Measurements from ENCODE around the gene TNPO1.
"Not testable (repeated sequence)": the region's sequence is repeated elsewhere in the genome, so short reads cannot be mapped to it uniquely, and the experiment has no call there.

Gene TNPO1

DNA sequence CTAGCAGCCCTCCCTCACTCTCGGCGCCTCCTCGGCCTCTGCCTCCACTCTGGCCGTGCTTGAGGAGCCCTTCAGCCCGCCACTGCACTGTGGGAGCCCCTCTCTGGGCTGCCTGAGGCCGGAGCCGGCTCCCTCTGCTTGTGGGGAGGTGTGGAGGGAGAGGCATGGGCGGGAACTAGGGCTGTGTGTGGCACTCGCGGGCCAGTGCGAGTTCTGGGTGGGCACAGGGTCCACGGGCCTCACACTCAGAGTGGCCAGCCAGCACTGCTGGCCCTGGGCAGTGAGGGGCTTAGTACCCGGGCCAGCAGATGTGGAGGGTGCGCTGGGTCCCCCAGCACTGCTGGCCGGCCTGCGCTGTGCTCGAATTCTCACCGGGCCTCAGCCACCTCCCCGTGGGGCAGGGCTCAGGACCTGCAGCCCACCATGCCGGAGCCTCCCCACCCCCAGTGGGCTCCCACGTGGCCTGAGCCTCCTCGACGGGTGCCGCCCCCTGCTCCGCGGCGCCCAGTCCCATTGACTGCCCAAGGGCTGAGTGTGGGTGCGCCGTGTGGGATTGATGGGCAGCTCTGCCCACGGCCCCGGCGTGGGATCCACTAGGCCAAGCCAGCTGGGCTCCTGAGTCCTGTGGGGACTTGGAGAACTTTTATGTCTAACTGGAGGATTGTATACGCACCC is 109.0 kb downstream of the TNPO1 start:
- no peak for DNase-seq (ENCODE audit: low read depth in 2 of 3, low spot score in 2 of 3)

GRCh38 chr5:72932686-72933085 is 116.2 kb downstream of the TNPO1 start:
- not testable (repeated sequence) for DNase-seq (ENCODE audit: low read depth in 2 of 3, low spot score in 2 of 3)

DNA sequence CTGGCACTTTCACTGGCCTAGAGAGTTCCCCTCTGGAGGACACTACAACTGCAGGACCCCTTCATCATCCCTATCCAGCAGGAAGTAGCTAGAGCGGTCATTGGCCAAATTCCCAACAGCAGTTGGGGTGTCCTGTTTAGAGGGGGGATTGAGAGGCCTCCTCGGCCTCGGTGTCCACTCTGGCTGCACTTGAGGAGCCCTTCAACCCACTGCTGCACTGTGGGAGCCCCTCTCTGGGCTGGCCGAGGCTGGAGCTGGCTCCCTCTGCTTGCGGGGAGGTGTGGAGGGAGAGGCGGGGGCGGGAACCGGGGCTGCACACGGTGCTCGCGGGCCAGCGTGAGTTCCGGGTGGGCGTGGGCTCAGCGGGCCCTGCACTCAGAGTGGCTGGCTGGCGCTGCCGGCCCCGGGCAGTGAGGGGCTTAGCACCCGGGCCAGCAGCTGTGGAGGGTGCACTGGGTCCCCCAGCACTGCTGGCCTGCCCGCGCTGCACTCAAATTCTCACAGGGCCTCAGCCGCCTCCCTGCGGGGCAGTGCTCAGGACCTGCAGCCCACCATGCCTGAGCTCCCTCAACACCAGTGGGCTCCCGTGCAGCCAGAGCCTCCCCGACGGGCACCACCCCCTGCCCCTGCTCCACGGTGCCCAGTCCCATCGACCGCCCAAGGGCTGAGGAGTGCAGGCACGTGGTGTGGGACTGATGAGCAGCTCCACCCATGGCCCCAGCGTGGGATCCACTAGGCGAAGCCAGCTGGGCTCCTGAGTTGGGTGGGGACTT is 118.7 kb downstream of the TNPO1 start:
- not testable (repeated sequence) for DNase-seq (ENCODE audit: low read depth in 2 of 3, low spot score in 2 of 3)

GRCh38 chr5:72936893-72937292 is 120.4 kb downstream of the TNPO1 start:
- no peak for DNase-seq (ENCODE audit: low read depth in 2 of 3, low spot score in 2 of 3)

GRCh38 chr5:72937517-72938061 is 121.1 kb downstream of the TNPO1 start:
- no peak for DNase-seq (ENCODE audit: low read depth in 2 of 3, low spot score in 2 of 3)

DNA sequence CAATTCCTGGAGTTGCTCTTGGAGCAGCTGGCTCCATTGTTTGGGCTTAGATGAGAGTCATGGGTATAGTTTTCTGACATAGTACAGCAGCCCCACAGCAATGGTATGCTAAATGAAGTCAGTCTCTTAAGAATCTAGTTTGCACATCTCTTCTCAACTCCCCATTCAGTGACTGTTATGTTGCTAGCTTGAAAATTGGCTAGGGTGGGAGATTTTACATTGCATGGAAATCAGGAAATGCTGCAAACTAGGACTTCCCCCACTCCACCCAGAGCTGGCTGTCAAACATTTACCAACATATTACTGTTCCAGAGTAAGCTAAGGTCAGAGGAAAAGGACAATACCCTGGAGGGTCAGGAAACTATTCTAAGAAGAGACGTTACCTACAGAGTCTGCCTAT is 121.7 kb downstream of the TNPO1 start:
- no peak for DNase-seq (ENCODE audit: low read depth in 2 of 3, low spot score in 2 of 3)

GRCh38 chr5:72940082-72940481 is 123.6 kb downstream of the TNPO1 start:
- DNase-seq (ENCODE audit: low read depth in 2 of 3, low spot score in 2 of 3) = no peak

DNA sequence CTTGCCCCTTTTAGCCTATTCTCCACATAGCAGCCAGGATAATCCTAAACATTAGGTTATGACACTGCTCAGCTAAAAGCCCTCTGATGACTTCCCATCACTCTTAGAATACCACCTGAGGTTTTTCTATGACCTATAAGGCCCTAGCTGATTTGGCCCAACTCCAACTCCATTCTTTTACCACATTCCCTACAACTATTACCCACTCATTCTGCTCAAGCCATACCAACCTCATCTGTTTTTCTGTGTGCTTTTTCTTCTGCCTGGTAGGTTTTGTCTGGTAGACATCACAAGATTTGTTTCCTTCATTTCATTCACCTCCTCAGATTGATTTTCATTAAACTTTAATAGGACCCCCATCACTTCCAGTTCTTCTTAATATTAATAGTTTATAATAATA is 126.8 kb downstream of the TNPO1 start:
- DNase-seq (ENCODE audit: low read depth in 2 of 3, low spot score in 2 of 3) = no peak

GRCh38 chr5:72947498-72947897 is 131.0 kb downstream of the TNPO1 start:
- DNase-seq (ENCODE audit: low read depth in 2 of 3, low spot score in 2 of 3) = no peak

DNA sequence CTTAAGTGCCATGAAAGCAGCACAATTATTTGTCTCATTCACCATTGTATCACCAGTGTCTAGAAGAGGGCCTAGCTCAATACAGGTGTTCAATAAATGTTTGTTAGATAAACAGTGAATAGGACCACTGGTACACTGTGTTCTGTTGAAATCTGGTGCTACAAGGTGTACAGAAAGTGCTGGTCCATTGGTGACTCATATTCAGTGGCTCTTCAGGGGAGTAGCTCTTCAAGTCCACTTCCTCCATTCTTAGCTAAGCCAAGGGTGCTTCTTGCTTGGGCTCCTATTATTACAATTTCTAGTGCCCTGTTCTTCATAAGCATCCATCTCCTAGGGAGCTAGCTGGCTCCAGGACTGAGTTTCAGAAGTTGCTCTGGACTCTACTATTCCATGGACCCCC is 133.0 kb downstream of the TNPO1 start:
- no peak for DNase-seq (ENCODE audit: low read depth in 2 of 3, low spot score in 2 of 3)

DNA sequence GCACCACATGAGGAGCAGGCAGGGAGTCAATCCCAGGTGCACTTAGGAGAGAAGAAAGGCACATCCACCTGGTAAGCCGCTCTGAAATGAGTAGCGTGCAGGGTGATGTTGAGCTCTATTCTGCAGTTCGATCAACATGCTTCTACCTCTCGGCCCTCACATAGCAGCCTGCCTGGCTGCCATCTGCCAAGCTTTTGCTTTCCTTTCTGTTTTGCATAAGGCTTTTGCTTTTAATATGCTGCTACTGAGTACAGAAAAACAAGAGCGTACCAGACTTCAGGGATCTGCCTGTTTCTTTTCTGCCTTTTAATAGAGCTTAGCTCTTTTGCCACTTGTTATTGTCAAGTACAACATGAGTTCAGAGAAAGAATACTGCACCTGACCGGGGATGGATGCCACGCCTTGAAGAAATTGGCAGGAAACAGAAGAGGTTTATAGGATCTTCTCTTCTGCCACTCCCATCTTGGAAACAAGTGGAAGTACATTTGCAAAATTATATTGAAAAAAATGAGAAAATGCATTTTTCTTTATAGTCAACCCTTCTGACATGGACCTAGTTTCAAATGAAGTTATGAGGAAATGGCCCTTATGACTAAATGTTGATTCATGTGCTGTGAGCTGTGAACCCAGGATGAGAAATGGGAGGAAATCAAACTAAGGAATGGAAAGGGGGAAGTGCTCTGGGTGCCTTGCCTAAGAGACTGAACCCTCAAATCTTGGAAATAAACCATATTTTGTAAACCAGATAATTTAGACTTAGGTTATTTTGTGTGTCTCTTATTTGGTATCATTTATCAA is 135.4 kb downstream of the TNPO1 start:
- no peak for DNase-seq (ENCODE audit: low read depth in 2 of 3, low spot score in 2 of 3)

GRCh38 chr5:72954389-72954788 is 137.9 kb downstream of the TNPO1 start:
- no peak for DNase-seq (ENCODE audit: low read depth in 2 of 3, low spot score in 2 of 3)

DNA sequence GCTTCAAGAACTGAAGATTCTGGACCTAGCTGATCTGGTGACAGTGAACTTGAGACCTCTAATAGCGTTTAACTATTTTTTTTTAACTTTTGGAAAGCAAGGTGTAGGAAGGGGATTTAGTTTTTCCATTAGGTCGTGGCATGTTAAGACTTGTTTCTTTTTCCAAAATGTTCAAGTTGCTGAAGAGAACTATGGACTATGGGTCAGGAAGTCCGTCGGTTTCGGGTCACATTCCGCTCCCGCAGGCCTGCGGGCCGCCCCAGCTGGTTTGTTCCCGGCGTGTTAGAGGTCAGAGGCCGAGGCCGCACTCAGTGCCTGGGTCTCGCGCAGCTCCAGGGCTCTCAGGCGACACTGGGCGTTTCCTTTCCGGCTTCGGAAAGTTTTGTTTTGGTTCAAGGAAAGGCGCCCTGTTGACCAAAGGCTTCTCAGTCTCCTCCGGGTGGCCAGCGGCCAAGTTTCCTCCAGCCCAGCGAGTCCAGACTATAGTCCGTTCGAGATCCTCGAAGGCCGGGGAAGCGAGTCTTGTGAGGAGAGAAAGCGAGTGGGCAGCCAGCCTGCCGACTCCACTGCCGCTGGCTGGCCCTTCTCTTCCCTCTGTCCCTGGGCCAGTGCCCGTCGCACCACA is 138.8 kb downstream of the TNPO1 start:
- no peak for DNase-seq (ENCODE audit: low read depth in 2 of 3, low spot score in 2 of 3)

- peak; percentile 85 to 98 (median 98) for DNase-seq (ENCODE audit: low read depth in 2 of 3, low spot score in 2 of 3)
Measured at GRCh38 chr5:72955768-72956323, 139.4 kb downstream of the TNPO1 start, which contains the start of gene FCHO2. FCHO2 (plus strand) TSS chr5:72956041; CDS start chr5:72956097, 56 bp downstream.

DNA sequence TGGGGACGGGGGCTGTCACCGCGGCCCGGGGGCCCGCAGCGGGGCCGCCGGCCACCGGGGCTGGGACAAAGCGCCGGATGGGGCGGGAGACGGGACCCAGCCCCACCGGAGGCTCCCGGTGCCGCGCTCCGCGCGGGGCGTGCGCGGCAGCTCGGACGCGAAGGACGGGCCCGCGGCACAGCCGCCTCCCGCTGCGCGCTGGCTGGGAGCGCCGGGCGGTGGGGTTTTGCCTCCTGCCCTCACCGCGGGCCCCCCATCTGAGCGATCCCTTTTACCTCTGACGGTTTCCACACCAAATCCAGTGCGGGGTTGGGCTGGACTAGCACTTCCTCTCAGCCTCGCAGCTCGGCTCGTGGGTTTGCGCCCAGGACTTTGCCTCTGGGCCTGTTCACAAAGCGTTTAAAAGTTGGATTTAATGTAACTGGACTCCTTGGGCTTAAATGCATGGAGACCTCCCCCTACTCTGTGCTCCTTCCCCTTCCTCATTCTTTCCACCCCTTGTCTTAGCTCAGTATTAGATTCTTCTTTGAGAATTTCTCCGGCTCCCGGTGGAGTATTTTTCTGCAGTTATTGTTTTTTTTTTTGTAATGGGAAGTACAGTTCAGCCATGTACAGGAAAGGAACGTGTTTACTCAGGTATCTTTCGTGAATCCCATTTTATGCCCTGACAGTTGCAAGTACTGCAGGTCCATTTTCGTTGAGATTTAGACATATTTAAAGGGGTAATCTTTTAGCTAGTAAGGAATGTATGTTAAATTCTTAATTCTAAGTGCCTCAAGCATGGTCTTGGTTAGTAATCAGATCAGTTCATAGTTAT is 140.1 kb downstream of the TNPO1 start:
- DNase-seq (ENCODE audit: low read depth in 2 of 3, low spot score in 2 of 3) = peak in 2 of 3 experiments; percentile 2 to 6

DNA sequence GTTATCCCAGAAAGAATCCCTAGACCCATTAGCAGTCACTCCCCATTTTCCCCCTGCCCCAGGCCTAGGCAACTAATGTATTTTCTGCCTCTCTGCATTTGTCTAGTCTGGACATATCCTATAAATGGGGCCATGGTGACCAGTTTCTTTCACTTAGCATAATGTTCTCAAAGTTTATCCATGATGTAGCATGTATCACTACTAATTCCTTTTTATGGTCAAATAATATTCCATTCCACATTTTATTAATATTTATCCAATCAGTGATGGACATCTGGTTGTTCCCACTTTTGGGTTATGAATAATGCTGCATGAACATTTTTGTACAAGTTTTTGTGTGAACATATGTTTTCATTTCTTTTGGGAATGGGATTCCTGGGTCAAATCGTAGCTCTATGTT is 140.9 kb downstream of the TNPO1 start:
- no peak for DNase-seq (ENCODE audit: low read depth in 2 of 3, low spot score in 2 of 3)

DNA sequence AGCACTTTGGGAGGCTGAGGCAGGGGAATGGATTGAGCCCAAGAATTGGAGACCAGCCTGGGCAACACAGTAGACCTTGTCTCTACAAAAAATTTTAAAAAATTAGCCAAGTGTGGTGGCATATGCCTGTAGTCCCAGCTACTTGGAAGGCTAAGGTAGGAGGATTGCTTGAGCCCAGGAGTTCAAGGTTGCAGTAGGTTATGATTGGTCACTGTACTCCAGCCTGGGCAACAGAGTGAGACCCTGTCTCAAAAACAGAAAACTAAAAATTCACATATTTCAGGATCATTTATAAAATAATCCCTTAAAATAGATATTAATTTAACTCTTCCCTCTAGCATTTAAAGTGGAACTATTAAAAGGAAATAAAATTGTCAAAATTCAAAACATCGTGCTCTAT is 142.8 kb downstream of the TNPO1 start:
- DNase-seq (ENCODE audit: low read depth in 2 of 3, low spot score in 2 of 3) = no peak

Measured in activated CD8-positive, alpha-beta memory T cell treated with anti-CD3 and anti-CD28 coated beads for 48 hours (primary cell).